KBM-7 (cell line): Measurements from ENCODE around the gene OR1C1.
"Not testable (repeated sequence)": the region's sequence is repeated elsewhere in the genome, so short reads cannot be mapped to it uniquely, and the experiment has no call there.

Experiments used
- DNase-seq: peaks from one replicate; pipeline ENCODE4 v3.0.0-alpha.2; 2015
- in situ Hi-C: fragments of 300-500 bp; cut with MboI; formaldehyde crosslinking; loops from 2 replicates; pipeline ENCODE4 v1.14.3; 2020; ENCODE audit warnings: low sequenced_read_pairs, low pct_unique_long_range_greater_than_20kb, mixed read lengths

The OR1C1 gene, protein sequence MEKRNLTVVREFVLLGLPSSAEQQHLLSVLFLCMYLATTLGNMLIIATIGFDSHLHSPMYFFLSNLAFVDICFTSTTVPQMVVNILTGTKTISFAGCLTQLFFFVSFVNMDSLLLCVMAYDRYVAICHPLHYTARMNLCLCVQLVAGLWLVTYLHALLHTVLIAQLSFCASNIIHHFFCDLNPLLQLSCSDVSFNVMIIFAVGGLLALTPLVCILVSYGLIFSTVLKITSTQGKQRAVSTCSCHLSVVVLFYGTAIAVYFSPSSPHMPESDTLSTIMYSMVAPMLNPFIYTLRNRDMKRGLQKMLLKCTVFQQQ

DNA sequence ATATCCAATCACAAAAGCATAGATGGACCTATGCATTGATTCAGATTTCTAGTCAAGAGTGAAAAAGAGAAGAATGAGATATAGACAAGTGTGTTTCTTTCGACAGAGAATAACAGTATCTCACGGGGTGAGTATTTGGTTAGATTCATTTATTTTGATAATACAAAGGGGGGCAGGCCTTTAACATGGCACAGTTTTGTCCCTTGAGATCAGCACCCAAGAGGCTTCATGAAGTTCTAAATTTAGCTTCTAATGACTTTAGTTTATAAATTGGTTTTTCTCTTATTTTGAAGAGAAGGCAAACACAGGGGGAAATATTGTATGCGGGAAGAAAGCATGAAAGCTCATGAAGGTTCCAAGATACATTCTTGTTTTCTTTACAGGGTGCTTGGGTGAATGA lies at the start of gene OR1C1:
Gene OR1C1, minus strand, starts transcription at position 101 of the 400 bp plus-strand sequence. CDS start 2,150 bp downstream, outside the sequence.
- in situ Hi-C loops: no loop called here
- DNase-seq: no peak

DNA sequence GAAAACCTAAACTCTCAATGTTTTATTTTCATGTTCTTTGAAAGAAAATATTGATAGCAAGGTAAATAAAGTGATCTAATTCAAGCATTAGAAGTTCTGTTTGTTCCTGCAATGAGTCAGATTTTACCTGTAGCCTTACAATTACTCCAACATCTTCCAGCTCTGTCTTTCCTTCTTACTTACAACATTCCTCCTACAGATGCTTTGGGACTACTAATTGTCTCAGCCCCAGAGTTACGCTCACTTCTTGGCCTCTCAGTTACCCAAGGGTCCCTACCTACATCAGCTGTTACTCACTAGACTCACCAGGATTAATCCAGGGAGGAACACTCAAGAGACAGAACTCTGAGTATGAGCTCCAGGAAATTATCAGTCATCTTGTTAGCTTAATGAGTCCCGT lies 37.2 kb upstream of the OR1C1 start:
- no peak for DNase-seq
- in situ Hi-C loops: no loop called here

DNA sequence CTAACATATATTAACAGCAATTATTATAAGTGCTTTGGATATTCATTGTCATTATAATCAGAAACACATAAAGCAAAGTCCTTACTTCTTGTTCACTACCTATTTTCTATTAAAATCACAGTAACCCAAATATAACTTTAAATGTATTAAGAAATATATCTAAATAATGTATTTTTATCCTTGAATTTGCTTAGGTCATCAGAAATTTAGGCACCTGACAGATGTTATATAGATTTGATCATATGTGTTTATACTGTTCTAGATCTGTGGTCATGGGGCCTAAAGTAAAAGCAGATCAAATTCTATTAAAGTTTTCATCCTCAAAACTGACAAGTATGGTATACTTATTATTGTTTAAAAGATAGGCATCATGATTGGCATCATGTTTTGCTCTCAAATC lies 9.2 kb upstream of the OR1C1 start:
- in situ Hi-C loops: no loop called here

DNA sequence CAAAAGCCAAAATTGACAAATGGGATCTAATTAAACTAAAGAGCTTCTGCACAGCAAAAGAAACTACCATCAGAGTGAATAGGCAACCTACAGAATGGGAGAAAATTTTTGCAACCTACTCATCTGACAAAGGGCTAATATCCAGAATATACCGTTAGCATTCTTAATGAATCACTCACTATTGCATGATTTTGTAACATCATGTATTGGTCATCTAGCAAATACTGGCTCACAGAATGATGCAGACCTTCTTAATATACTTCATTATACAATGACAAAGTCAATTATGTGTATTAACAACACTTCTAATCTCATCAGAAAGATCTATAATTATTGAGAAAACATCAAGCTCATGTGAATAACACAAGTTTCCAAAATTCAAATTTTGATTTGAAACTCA lies 6.0 kb downstream of the OR1C1 start:
- DNase-seq, in situ Hi-C loops: not testable (repeated sequence)

More for the DNA sequence above, 9.2 kb upstream of the OR1C1 start:
- no peak for DNase-seq

DNA sequence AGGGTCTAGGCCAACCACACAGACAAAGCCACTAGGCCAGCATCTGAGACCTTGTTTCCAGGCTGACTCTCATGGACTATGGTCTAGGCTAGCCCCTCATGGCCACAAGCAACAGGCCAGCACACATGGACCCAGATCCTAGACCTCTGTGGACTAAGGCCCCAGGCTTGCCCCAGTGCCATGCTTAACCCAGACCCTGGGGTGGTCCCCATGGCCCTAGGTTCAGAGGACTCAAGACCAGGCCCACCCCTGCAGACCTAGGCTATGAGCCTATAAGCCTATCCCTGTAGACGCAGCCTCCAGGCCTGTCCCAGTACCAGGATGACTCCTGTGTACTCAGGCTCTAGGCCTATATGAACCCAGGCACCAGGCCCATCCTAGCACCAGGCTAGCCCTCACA lies 10.5 kb downstream of the OR1C1 start:
- DNase-seq: no peak
- in situ Hi-C loops: no loop called here

DNA sequence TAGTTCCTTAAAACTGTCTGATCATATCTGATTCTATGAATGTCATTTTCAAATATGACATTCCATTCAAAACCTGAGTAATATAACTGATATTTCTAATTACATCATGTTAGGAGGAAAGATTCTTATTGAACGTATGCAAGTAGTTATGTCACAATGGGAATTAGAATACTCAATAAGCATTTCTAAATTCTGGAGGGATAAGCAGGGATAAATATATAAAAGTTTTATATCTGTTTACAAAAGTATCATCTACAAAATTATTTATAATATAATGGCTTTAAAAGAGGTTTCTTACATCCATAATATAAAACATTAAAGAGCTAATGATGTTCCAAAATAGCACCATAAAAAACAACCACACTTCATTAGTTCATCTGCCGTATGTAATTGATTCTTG lies 12.3 kb downstream of the OR1C1 start, which contains the start of gene OR14A2:
Gene OR14A2, minus strand, starts transcription at position 101 of the 400 bp plus-strand sequence.
- no peak for DNase-seq
- in situ Hi-C loops: no loop called here

DNA sequence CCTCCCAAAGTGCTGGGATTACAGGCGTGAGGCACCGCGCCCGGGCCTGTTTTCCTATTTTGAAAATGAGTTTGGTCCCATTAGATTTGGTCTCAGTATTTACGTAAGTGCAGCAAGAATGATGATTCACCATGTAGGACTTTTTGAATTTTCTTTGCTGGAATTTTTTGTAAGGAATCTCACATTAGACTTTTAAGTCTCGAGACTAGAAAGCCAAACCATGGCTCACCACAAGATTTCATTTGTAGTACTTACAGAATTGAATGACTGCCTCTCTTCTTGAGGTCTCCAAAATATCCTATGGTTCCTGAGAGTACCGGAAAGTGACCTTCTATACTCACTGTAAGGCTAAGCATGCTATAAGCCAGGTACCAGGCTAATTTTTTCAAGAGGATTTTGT lies 12.7 kb downstream of the OR1C1 start:
- no peak for DNase-seq
- in situ Hi-C loops: no loop called here

DNA sequence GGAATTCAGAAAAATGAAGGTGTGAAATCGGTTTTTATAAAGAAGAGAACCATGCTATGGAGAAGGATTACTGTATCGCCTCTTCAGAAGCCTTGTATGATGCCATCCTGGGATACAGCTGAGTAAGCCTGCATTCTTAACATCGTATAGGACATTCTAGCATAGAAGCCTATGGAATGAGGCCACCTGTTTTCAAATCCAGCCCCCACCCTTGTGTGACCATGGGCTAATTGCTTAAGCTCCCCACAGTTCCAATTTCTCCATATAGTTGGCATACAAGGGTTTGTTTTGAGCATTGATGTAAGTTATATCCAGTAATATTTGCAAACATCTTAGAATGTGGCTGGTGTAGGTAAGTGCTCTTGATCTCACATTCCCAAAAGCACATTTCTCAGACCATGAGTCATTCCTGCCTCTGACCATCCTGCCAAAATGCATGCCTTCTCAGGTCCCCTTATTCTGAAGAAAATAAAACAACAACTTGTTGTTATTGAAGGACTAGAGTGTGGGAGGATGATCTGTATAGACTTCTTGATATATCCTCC lies 13.9 kb downstream of the OR1C1 start:
- DNase-seq: no peak
- in situ Hi-C loops: no loop called here

DNA sequence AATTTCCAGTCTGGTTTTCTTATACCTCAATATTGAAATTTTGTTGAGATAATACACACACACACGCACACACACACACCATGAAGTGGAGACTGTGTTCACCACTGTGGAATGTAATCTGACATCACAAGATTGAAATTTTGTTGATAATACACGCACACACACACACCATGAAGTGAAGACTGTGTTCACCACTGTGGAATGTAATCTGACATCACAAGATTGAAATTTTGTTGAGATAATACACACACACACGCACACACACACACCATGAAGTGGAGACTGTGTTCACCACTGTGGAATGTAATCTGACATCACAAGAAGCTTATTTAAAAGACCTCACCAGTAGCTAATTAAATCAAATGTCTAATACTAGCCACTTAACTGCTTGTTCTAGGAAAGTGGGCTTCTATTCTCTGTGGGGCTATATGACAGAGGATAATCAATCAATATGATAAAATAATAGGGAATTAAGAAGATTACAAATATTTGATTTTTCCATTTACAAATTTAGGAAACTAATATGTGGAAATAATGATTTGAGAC lies 18.1 kb downstream of the OR1C1 start:
- in situ Hi-C loops, DNase-seq: not testable (repeated sequence)

DNA sequence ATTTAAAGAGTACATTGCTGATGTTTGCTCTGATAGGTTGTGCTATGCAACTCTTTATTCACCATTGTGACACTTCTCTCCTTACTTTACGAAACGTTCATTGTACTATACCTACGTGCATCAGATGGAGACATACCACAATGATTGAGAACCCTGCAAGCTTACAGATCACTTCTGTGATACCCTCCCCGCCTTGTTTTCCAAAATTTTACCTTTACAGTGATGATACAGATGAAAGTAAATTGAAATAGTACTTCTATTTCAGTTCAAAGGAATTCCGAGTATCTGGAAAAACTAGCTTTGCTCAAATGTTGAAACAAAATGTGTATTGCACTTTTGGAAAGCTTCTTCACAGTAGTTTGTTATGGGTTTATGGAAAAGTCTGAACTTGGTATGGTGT lies 18.6 kb downstream of the OR1C1 start:
- in situ Hi-C loops: no loop called here
- DNase-seq: no peak

DNA sequence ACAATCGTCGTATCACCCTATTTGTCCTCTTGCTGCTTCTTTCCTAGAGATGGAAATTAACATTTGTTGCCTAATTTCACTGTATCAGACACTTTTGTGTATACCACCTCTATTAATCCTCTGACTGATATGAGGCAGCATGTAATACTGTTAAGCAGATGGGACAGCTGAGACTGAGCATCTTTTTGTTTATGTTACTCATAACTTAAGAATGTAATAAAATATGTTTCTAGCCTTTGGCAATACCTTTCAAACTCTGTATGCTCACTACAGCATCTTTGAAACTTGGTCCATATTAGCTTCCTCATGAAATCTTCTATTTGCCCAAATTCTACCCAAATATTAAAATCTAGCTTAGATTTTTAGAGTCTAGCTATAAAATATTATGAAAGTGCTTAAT lies 19.6 kb downstream of the OR1C1 start:
- in situ Hi-C loops: no loop called here
- no peak for DNase-seq

DNA sequence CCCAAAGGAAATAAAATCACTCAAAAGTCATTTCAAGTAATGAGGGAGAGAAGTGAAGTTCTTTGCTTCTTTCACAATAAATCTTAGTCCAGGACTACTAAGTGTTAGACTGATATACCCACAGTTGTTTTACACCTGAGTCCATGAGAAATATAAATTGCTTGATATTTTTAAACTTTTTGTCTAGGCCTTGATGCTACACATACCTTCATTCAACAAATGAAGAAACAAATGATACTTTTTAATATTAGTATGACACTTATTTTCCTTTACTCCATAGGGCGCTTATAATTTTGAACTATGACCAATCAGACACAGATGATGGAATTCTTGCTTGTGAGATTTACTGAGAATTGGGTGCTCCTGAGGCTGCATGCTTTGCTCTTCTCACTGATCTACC lies 22.0 kb downstream of the OR1C1 start, which contains the start of gene OR14K1:
Gene OR14K1, plus strand, starts transcription at position 301 of the 400 bp plus-strand sequence. Its CDS starts 0 bp downstream, at position 301.
- no peak for DNase-seq
- in situ Hi-C loops: no loop called here

DNA sequence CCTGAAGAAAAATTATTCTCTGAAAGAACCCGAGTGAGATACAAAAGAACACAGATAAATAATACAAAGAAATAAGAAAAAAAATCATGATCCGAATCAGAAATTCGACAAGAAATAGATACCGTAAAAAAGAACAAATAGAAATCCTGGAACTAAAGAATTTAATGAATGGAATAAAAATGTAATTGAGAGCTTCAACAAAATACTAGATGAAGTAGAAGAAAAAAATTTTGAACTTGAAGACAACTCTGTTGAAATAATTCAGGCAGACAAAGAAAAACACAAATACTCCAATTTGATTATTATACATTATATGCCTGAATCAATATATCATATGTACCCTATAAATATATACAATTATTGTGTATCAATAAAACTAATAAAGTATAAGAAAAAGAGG lies 39.1 kb downstream of the OR1C1 start:
- DNase-seq: no peak
- in situ Hi-C loops: no loop called here

DNA sequence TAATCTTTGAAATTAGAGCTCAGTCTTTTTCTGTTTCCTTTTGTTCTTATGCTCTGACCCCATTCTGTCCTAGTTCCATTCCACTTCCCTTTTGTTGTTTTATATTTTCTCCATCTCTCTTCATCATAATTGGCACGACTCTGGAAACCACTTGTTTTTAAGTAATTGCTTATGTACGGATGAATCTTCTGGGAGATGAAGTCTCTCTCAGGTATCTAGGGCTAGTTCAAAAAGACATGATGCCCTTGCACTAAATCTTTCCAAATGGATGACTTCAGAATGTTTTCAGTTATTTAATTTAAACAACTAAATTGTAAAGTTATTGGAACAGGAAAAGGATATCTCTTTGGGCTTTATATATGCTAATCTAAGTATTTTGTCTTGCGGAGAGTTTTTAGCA lies 43.8 kb downstream of the OR1C1 start, which contains the start of gene OR6F1:
Gene OR6F1, minus strand, starts transcription at position 101 of the 400 bp plus-strand sequence. CDS start 3,891 bp downstream, outside the sequence.
- DNase-seq: no peak
- in situ Hi-C loops: no loop called here

DNA sequence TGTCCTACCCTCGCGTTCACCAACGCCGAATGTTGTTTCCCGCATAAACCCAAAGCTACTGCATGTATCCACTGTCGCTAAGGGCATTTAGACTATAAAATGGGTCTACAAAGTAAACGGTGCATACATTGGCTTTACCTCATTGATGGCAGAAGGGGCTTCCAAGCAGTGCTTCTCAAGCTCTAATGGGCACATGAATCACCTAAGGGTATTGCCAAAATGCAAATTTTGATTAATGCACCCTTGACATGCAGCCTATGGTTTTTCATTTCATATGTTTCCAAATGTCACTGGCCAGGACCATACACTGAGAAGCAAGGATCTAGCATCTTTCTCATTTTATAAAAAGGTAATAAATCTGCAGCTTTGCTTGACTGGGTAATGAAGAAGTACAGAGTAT lies 46.6 kb downstream of the OR1C1 start:
- in situ Hi-C loops: no loop called here
- DNase-seq: no peak

DNA sequence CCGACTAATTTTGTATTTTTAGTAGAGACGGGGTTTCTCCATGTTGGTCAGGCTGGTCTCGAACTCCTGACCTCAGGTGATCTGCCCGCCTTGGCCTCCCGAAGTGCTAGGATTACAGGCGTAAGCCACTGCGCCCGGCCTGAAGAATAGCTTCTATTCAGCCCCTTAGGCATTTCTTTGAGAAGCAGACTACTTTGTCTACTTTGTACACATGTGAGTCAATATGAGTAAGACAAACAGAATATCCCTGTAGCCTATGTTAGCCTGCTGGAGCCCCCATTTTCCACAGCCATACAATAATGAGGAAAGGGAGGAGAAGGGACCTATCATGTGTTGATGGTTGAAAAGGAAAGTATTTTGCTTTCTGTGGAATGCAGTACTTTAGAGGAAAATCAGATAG lies 49.7 kb downstream of the OR1C1 start:
- DNase-seq, in situ Hi-C loops: not testable (repeated sequence)
